ENCODE data around the gene SYNE2.
A peak's percentile ranks its signal among the peaks of the same experiment; 100 is the strongest.

Gene SYNE2

GRCh38 chr14:64212666-64213065 is 359.9 kb downstream of the SYNE2 start:
- no peak for DNase-seq

DNA sequence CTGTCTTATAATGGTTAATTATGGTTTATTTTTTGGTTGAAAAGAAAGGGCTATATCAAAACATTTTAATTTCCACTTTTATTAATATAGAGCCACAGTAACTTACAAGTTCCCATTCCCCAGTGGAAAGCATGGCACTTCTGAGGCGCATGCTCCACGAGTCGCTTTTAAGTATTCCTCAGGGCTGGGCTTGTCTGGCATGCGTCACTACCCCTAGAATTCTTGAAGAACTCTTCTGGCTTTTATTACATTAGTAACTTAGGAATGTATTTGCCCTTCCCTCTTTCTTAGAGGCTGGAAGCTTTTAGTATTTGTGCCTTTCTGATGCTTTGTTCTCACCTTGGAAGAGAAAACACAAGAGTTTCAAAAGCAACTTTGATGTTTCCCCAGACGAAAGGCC is 360.3 kb downstream of the SYNE2 start:
- DNase-seq: no peak

GRCh38 chr14:64213853-64214570 is 361.2 kb downstream of the SYNE2 start:
- DNase-seq: no peak

- no peak for DNase-seq
Observed at GRCh38 chr14:64215274-64215673, 362.5 kb downstream of the SYNE2 start.

DNA sequence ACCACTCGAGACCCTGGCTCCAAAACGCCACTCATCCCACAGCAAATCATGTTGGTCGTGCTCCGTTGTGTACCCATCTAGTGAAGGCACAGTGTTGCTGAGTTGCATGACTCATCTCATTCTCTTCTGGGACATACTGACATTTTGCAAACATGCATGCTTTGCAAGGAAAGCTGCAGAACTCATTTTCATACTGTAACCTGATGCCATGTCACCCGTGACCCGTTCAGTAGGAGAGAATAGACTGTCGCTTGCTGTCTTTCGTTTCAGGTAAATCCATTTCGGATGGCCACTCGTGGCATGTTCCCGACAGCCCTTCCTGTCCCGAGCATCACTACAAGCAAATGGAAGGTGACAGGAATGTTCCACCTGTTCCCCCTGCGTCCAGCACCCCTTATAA is 363.2 kb downstream of the SYNE2 start:
- DNase-seq: no peak

- DNase-seq: no peak
Observed at GRCh38 chr14:64217308-64217707, 364.5 kb downstream of the SYNE2 start.

DNA sequence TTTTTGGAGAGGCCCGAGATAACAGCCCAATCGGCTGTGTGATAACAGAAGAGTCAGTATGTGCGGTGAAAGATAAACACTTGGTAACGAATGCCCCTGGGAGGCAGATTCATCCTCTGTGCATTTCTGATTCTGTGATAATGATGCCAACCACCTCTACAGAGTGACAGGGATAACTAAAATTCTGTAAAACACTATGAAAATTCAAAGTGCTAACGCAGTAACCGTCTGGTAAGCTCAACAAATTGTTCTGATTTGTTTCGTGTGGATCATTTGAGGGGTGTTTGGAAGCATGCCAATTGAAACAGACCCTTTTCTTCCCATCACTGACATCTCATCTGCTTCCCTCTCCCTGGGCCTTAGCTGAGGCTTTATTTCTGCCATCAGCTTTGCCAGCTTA is 365.0 kb downstream of the SYNE2 start:
- no peak for DNase-seq

- DNase-seq: no peak
Observed at GRCh38 chr14:64218344-64219240, 365.8 kb downstream of the SYNE2 start.

- no peak for DNase-seq
Observed at GRCh38 chr14:64220056-64220455, 367.3 kb downstream of the SYNE2 start.

GRCh38 chr14:64220466-64220865 is 367.7 kb downstream of the SYNE2 start:
- peak in 2 of 51 donors; percentile 16 to 69 for DNase-seq

- DNase-seq: no peak
Observed at GRCh38 chr14:64221391-64222003, 368.7 kb downstream of the SYNE2 start.

DNA sequence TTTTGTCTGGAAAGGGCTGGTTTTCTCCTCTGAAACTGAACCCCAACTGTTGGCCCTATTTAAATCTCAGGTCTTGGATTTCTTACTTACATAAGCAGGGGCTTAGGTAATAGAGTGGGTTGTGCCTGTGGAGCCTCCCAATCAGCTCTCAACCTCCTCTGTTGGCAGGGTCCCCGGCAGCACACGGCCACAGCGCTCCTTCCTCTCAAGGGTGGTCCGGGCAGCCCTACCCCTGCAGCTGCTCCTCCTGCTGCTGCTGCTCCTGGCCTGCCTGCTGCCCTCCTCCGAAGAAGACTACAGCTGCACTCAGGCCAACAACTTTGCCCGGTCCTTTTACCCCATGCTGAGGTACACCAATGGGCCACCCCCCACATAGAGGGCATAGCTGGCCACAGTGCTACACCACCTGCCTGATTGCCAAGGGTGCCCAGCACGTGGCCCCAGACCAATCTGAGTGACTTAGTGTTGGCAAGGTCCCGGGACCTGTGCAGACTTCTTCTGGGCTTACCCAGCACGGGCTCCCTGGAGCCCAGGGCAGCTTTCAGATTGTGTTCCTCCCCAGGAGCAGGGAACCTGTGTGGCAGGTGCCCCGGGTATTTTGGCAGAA is 372.4 kb downstream of the SYNE2 start:
- no peak for DNase-seq

GRCh38 chr14:64227856-64228255 is 375.1 kb downstream of the SYNE2 start:
- no peak for DNase-seq

DNA sequence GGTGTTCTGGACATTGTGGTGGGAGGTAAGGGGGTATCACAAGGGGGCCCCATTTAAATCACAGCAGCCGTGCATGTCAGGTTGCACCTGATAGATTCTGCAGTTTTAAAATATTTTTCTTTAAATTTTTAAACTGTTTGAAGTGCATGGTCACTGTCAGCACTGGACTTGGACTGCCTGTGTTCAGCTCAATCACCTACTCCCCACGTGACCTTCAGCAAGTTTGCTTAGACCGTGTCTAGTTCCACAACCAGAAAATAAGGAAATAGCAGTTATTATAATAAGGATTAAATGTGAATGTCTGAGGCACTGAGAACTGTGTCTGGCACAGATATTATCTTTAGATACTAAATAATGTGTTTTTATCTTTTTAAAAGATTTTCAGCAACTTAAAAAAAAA is 376.7 kb downstream of the SYNE2 start:
- no peak for DNase-seq

GRCh38 chr14:64232095-64232838 is 379.5 kb downstream of the SYNE2 start:
- no peak for DNase-seq

DNA sequence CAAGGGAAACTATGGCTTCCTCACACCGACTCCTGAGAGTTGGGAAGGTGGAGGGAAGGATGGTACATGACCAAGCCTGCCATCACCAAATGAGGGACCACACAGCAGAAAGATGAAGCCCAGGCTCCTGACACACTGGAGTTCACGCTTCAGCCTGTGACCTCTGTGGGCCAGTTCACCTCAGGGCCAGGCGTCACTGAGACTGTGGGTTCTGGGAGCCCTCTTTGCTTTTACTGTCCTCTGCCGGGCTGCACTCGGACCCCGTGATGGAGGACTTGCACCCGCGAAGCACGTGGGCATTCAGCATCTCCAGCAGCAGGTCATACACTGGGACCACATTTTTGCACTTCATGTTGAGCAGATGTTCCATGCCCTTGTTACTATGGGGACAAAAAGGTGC is 380.1 kb downstream of the SYNE2 start:
- DNase-seq: no peak

GRCh38 chr14:64233531-64234190 is 380.9 kb downstream of the SYNE2 start:
- DNase-seq: no peak

GRCh38 chr14:64234877-64235651 is 382.3 kb downstream of the SYNE2 start:
- no peak for DNase-seq
